H1 (cell line): Measurements from ENCODE around the gene RPP25. TPM values are rescaled to one million over a fixed set of nuclear protein-coding genes. Genes with fewer than 3 reads are reported as not detected.

Source experiments
- BRCA1 ChIP-seq: IDR thresholded peaks from 2 replicates; pipeline ENCODE4 v1.6.1; 2012; ENCODE audit warnings: low read depth, low read length, improper control_type of control experiment
- CEBPB ChIP-seq: IDR thresholded peaks from 2 replicates; pipeline ENCODE4 v1.6.1; 2012; ENCODE audit warnings: low read depth, low read length
- CHD1 ChIP-seq: IDR thresholded peaks from 2 replicates; pipeline ENCODE4 v1.6.1; 2012; ENCODE audit warnings: low read depth, low read length, improper control_type of control experiment
- EGR1 ChIP-seq: IDR thresholded peaks from 2 replicates; pipeline ENCODE4 v1.6.1; 2011; ENCODE audit warnings: low read depth, low read length, borderline replicate concordance
- EZH2 ChIP-seq: fragments of 200-600 bp; sonication (generic); IDR thresholded peaks from 2 replicates; pipeline ENCODE4 v1.7.1; 2012; ENCODE audit warnings: low read depth, mild to moderate bottlenecking, moderate library complexity, low read length, inconsistent platforms; ENCODE audit not compliant: severe bottlenecking
- FOSL1 ChIP-seq: IDR thresholded peaks from 2 replicates; pipeline ENCODE4 v1.6.1; 2011; ENCODE audit warnings: mild to moderate bottlenecking, low read depth, low read length, moderate library complexity; ENCODE audit not compliant: insufficient read depth
- HDAC6 ChIP-seq: IDR thresholded peaks from one replicate; pipeline ENCODE4 v1.7.1; 2012; ENCODE audit warnings: low read depth, mild to moderate bottlenecking, inconsistent platforms, low read length, moderate library complexity
- JUN ChIP-seq: IDR thresholded peaks from 2 replicates; pipeline ENCODE4 v1.6.1; 2011; ENCODE audit warnings: low read depth, mild to moderate bottlenecking, improper control_type of control experiment, low read length
- KDM1A ChIP-seq: fragments of 200-600, 300-600 bp; sonication (generic); IDR thresholded peaks from 2 replicates; pipeline ENCODE4 v1.7.1; 2016; ENCODE audit warnings: mild to moderate bottlenecking, low read length, borderline replicate concordance
- KDM4A ChIP-seq: IDR thresholded peaks from one replicate; pipeline ENCODE4 v1.7.1; 2012; ENCODE audit warnings: low read depth, mild to moderate bottlenecking, moderate library complexity, low read length, inconsistent platforms; ENCODE audit not compliant: severe bottlenecking
- NRF1 ChIP-seq: IDR thresholded peaks from 2 replicates; pipeline ENCODE4 v1.6.1; 2011; ENCODE audit warnings: mild to moderate bottlenecking, low read depth, low read length, improper control_type of control experiment
- PHF8 ChIP-seq: fragments of 200-600 bp; sonication (generic); conservative IDR thresholded peaks from 2 replicates; pipeline ENCODE4 v1.7.1; 2012; ENCODE audit warnings: low read depth, mild to moderate bottlenecking, inconsistent platforms, low read length, moderate library complexity
- POLR2AphosphoS5 ChIP-seq: IDR thresholded peaks from 2 replicates; pipeline ENCODE4 v1.6.1; 2011; ENCODE audit warnings: low read depth, low read length
- RAD21 ChIP-seq, 2 experiments: IDR thresholded peaks in 1 of 2; conservative IDR thresholded peaks in 1 of 2; 2 replicates each; pipeline ENCODE4 v1.6.1; 2011; ENCODE audit warnings: low read depth in 2 of 2, low read length in 2 of 2, improper control_type of control experiment in 1 of 2, inconsistent platforms in 1 of 2, mild to moderate bottlenecking in 1 of 2, moderate library complexity in 1 of 2
- RNF2 ChIP-seq: fragments of 200-900, 300-1000 bp; sonication (generic); IDR thresholded peaks from 2 replicates; pipeline ENCODE4 v1.7.1; 2016; ENCODE audit warnings: borderline replicate concordance, low read depth, mild to moderate bottlenecking, antibody characterized with exemption, low read length; ENCODE audit not compliant: poor library complexity, severe bottlenecking; ENCODE audit errors: missing control alignments
- SAP30 ChIP-seq: fragments of 300-600 bp; sonication (generic); IDR thresholded peaks from 2 replicates; pipeline ENCODE4 v1.7.1; 2012; ENCODE audit warnings: low read length, moderate library complexity, mild to moderate bottlenecking, inconsistent platforms; ENCODE audit not compliant: insufficient read depth, insufficient replicate concordance
- SIN3A ChIP-seq, 2 experiments: IDR thresholded peaks in 1 of 2; conservative IDR thresholded peaks in 1 of 2; 2 replicates each; pipeline ENCODE4 v1.6.1; 2011 to 2012; ENCODE audit warnings: low read length in 2 of 2, improper control_type of control experiment in 1 of 2, low read depth in 1 of 2, mild to moderate bottlenecking in 1 of 2
- SP4 ChIP-seq: IDR thresholded peaks from 2 replicates; pipeline ENCODE4 v1.6.1; 2012; ENCODE audit warnings: low read length, inconsistent platforms
- SRF ChIP-seq: IDR thresholded peaks from 2 replicates; pipeline ENCODE4 v1.6.1; 2011; ENCODE audit warnings: mild to moderate bottlenecking, low read depth, low read length, moderate library complexity
- TBP ChIP-seq: IDR thresholded peaks from 2 replicates; pipeline ENCODE4 v1.6.1; 2011; ENCODE audit warnings: low read depth, low read length, improper control_type of control experiment
- TEAD4 ChIP-seq: IDR thresholded peaks from 2 replicates; pipeline ENCODE4 v1.6.1; 2012; ENCODE audit warnings: low read depth, low read length, inconsistent platforms, mixed read lengths
- YY1 ChIP-seq: IDR thresholded peaks from 2 replicates; pipeline ENCODE4 v1.6.1; 2011; ENCODE audit warnings: low read depth, mild to moderate bottlenecking, low read length
- polyA plus RNA-seq, 7 experiments: library from polyadenylated mRNA; depleted of rRNA in 3 of 7; stranded (reverse) in 5 of 7; unstranded in 2 of 7; fragments of >200 nt in 5 of 7; fragments of 200-250 nt in 2 of 7; gene quantifications; 1 replicate in 5 of 7; 2 replicates in 1 of 7; 4 replicates in 1 of 7; pipeline versions ENCODE4 v1.2.1 to v1.2.3, GENCODE V29; 2011 to 2013; ENCODE audit warnings: missing spikeins in 2 of 7, mixed read lengths in 2 of 7
- total RNA-seq: library from RNA; stranded (reverse); fragmentation: NEBNext Ultra II Directional; extraction: Animal tissue kit (Norgen Biotek cat#: 25700); gene quantifications from 2 replicates; pipeline ENCODE4 v1.2.1, GENCODE V29; 2021
- TF ChIP-seq, protein P1 (sequence below): IDR thresholded peaks from 2 replicates; pipeline ENCODE4 v1.6.1; 2012; ENCODE audit warnings: low read length, inconsistent platforms

RPP25 gene
- total and polyA plus RNA-seq, 2 of the 8 experiments (the other 6 are each of a cell fraction or from before 2014, with no cell fraction given), result 17.4 to 19.8 TPM

- no peak for TF ChIP-seq JUN
- no peak for TF ChIP-seq CHD1
- TF ChIP-seq TEAD4, result no peak
- no peak for TF ChIP-seq PHF8
- no peak for TF ChIP-seq YY1
- no peak for TF ChIP-seq EZH2
- TF ChIP-seq RAD21 (IDR thresholded peaks at IDR 0.05 in 1 of 2, conservative IDR thresholded peaks at IDR 0.05 in 1 of 2; ENCODE audit: low read depth in 2 of 2, low read length in 2 of 2), result no peak
- TF ChIP-seq, protein P1, sequence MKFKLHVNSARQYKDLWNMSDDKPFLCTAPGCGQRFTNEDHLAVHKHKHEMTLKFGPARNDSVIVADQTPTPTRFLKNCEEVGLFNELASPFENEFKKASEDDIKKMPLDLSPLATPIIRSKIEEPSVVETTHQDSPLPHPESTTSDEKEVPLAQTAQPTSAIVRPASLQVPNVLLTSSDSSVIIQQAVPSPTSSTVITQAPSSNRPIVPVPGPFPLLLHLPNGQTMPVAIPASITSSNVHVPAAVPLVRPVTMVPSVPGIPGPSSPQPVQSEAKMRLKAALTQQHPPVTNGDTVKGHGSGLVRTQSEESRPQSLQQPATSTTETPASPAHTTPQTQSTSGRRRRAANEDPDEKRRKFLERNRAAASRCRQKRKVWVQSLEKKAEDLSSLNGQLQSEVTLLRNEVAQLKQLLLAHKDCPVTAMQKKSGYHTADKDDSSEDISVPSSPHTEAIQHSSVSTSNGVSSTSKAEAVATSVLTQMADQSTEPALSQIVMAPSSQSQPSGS, result no peak
- TF ChIP-seq SAP30, result peak; percentile 38
- TF ChIP-seq SIN3A (conservative IDR thresholded peaks at IDR 0.05 in 1 of 2, IDR thresholded peaks at IDR 0.05 in 1 of 2; ENCODE audit: low read depth in 1 of 2, low read length in 2 of 2), result peak; percentile 28 to 54; a peak in 1 of 4 replicates
- TF ChIP-seq KDM4A, result peak; percentile 75
- TF ChIP-seq BRCA1, result no peak
- TF ChIP-seq EGR1, result no peak
- no peak for TF ChIP-seq KDM1A
- no peak for TF ChIP-seq CEBPB
- no peak for TF ChIP-seq SRF
- no peak for TF ChIP-seq FOSL1
- TF ChIP-seq RNF2, result peak; percentile 22
- no peak for TF ChIP-seq HDAC6
- TF ChIP-seq NRF1, result no peak
- TF ChIP-seq POLR2AphosphoS5, result no peak
- no peak for TF ChIP-seq TBP
- no peak for TF ChIP-seq SP4
Observed at GRCh38 chr15:74958320-74958907, 1.8 kb upstream of the RPP25 start (continued).
